ENCODE data around the gene MCM6. TPM values are rescaled to one million over a fixed set of nuclear protein-coding genes. Genes with fewer than 3 reads are reported as not detected.

MCM6 gene
- total RNA-seq, 6 experiments from 2014 or later = 22.5 to 36.0 (median 33.2) TPM

DNA sequence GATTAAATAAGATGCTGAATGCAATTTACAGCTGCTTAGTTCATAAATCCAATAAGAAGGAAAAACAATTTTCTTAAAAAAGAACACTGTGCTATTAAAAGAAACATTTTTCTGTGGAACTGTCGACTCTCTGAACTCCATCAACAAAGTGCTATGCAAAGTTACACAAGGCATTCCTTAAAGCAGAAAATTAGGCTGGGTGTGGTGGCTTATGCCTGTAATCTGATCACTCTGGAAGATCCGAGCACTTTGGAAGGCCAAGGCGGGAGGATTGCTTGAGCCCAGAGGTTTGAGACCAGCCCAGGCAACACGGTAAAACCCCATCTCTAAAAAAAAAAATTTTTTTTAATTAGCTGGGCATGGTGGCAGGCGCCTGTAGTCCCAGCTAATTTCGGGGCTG is 13.0 kb downstream of the MCM6 start:
- H3K36me3 Mint-ChIP-seq (ENCODE audit: low read depth) = peaks cover 26% of the 10 kb centered on the region
- H3K27ac Mint-ChIP-seq = no peak overlapping the region
- H3K9me3 Mint-ChIP-seq = no peaks in the 10 kb centered on the region
- TF ChIP-seq, protein P1, sequence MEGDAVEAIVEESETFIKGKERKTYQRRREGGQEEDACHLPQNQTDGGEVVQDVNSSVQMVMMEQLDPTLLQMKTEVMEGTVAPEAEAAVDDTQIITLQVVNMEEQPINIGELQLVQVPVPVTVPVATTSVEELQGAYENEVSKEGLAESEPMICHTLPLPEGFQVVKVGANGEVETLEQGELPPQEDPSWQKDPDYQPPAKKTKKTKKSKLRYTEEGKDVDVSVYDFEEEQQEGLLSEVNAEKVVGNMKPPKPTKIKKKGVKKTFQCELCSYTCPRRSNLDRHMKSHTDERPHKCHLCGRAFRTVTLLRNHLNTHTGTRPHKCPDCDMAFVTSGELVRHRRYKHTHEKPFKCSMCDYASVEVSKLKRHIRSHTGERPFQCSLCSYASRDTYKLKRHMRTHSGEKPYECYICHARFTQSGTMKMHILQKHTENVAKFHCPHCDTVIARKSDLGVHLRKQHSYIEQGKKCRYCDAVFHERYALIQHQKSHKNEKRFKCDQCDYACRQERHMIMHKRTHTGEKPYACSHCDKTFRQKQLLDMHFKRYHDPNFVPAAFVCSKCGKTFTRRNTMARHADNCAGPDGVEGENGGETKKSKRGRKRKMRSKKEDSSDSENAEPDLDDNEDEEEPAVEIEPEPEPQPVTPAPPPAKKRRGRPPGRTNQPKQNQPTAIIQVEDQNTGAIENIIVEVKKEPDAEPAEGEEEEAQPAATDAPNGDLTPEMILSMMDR (IDR thresholded peaks at IDR 0.05) = no peak
- H3K4me1 Mint-ChIP-seq (ENCODE audit: low read depth) = no peaks in the 10 kb centered on the region
- no peak for DNase-seq
- H3K4me3 Mint-ChIP-seq = no peak overlapping the region
- H3K27me3 Mint-ChIP-seq (ENCODE audit: insufficient read depth) = no peaks in the 10 kb centered on the region

DNA sequence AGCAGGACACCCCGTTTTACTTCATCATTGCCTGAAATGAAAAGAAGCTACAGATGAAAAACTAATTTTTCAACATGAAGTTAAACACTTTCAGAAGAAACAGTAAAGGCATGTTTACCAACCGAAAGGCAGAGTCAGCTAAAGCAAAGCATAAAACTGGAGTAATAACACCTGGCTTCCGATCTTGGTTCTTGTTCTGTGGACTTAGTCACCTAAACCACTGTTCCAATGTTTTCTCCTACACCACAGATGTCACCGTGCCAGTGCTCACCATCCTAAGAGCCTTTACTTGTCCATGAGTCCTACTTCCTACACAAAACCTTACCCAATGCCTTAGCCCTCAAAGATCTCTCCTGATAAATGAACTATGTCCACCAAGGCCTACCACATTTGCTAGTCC is 13.5 kb downstream of the MCM6 start:
- H3K27me3 Mint-ChIP-seq (ENCODE audit: insufficient read depth) = no peaks in the 10 kb centered on the region
- H3K4me3 Mint-ChIP-seq = no peak overlapping the region
- H3K27ac Mint-ChIP-seq = no peak overlapping the region
- H3K9me3 Mint-ChIP-seq = no peaks in the 10 kb centered on the region
- DNase-seq = no peak
- TF ChIP-seq, protein P1 (IDR thresholded peaks at IDR 0.05) = no peak
- peaks cover 21% of the 10 kb centered on the region for H3K36me3 Mint-ChIP-seq (ENCODE audit: low read depth)
- H3K4me1 Mint-ChIP-seq (ENCODE audit: low read depth) = no peaks in the 10 kb centered on the region

DNA sequence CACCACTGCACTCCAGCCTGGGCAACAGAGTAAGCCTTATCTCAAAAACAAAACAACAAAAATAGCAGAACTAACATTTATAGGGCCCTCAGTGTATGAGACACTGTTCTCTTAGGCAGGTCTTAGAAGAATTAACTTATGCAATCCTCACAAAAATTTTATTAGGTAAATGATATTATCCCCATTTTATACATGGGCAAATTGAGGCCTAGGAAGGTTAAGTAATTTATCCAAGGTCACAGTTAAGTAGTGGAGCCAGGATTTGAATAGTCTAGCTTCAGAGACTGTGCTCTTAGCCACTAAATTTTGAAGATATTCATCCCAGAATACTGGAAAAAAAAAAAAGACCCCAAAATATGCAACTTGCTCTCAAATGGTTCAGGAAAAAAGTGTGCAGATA is 22.8 kb downstream of the MCM6 start:
- Mint-ChIP-seq H3K4me1 (ENCODE audit: low read depth) (peaks cover 18% of the 10 kb centered on the region), H3K27me3 (ENCODE audit: insufficient read depth) (no peaks in the 10 kb centered on the region), H3K9me3 (no peaks in the 10 kb centered on the region), H3K4me3 (no peak overlapping the region), H3K27ac (no peak overlapping the region), H3K36me3 (ENCODE audit: low read depth) (peaks cover 16% of the 10 kb centered on the region)
- TF ChIP-seq, protein P1 (IDR thresholded peaks at IDR 0.05) = no peak
- DNase-seq = no peak

DNA sequence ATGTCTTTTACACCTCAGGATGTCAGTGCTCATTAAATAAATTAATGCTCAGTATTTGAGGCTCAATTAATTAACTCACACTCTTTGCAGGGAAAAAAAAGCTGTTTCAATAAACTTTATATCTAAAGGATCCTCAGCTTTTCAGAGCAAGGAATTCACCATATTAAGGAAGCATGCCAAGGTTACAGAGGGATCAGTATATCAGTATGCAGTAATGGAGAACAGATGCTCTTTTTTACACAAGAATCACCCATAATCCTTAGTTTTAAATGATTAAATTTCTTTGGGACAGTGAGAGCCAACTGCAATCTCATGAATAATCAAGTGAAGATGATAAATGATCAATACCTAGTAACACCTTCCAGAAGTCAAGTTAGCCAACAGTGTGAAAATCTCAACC is 24.4 kb downstream of the MCM6 start:
- no peak overlapping the region for H3K27ac Mint-ChIP-seq
- peaks cover 21% of the 10 kb centered on the region for H3K36me3 Mint-ChIP-seq (ENCODE audit: low read depth)
- H3K4me1 Mint-ChIP-seq (ENCODE audit: low read depth) = peaks cover 18% of the 10 kb centered on the region
- no peak for DNase-seq
- H3K9me3 Mint-ChIP-seq = no peaks in the 10 kb centered on the region
- TF ChIP-seq, protein P1 (IDR thresholded peaks at IDR 0.05) = no peak
- no peak overlapping the region for H3K4me3 Mint-ChIP-seq
- no peaks in the 10 kb centered on the region for H3K27me3 Mint-ChIP-seq (ENCODE audit: insufficient read depth)

DNA sequence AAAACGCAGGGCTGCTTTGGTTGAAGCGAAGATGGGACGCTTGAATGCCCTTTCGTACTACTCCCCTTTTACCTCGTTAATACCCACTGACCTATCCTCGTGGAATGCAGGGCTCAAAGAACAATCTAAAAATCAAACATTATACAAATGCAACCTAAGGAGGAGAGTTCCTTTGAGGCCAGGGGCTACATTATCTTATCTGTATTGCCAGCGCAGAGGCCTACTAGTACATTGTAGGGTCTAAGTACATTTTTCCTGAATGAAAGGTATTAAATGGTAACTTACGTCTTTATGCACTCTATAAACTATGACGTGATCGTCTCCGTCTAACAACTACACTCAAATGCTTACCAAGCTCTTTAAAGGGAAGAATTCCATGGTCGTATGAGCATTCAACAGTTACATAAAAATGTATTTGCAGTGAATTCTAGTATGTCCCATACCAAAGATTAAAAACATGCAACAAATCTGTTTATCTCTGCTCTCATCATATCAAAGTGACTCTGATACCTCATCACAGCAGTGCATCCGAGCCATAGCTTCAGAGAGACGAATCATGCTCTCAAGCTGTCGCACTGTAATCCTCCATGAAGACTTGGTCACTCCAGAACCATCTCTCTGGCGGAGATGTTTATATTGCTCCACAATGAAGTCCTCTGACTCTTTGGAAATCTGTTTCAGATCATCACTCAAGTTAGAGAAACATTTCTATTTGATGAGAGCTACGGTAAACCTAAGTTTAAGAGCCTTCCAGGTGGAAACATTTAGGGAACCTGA is 25.2 kb downstream of the MCM6 start:
- Mint-ChIP-seq H3K36me3 (ENCODE audit: low read depth) (peaks cover 18% of the 10 kb centered on the region), H3K4me1 (ENCODE audit: low read depth) (peaks cover 18% of the 10 kb centered on the region), H3K9me3 (no peaks in the 10 kb centered on the region), H3K27me3 (ENCODE audit: insufficient read depth) (no peaks in the 10 kb centered on the region), H3K4me3 (no peak overlapping the region), H3K27ac (peak overlapping the region; percentile 10; the same call in 1 of the 2 replicates)
- TF ChIP-seq, protein P1 (IDR thresholded peaks at IDR 0.05) = no peak
- no peak for DNase-seq
